ENCODE data around the gene HGFAC.

HGFAC gene

DNA sequence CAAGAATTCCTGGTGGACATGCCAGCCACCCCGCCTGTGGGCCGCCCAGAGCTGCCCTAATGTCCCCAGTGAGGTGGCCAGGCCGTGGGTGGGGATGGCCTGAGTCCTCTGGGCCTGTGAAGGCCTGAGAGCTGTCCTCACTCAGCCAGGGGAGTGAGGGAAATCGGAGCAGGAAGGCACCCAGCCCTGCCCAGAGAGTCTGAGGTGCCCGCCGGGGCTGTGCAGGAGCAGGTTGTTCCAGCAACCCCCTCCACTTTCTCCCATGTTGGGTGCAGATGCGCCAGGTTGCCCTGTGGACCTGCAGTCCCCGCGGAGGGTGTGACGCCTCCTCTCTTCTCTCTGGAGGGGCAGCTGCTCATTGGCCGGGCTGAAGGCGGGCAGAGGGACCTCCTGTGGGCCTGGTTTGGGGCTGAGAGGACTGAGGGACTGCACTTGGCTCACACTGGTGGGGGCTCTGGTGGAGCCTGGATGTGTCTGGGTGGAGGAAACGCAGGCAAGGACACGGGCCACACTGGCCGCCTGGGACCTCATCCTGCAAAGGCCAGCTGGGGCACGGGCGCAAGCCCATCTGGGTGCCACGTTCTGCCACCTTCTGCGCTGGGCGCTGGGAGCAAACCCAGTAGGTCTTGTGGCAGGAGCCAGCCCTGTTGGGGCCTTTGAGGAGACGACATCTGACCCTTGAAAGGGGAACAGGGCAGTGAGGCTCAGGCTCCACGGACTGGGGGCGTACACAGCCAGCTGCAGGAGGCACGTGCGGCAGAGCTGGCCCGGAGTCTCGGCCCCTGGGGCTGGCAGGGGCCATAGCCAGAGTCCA, 35.4 kb downstream of the HGFAC start:
- DNase-seq: no peak

DNA sequence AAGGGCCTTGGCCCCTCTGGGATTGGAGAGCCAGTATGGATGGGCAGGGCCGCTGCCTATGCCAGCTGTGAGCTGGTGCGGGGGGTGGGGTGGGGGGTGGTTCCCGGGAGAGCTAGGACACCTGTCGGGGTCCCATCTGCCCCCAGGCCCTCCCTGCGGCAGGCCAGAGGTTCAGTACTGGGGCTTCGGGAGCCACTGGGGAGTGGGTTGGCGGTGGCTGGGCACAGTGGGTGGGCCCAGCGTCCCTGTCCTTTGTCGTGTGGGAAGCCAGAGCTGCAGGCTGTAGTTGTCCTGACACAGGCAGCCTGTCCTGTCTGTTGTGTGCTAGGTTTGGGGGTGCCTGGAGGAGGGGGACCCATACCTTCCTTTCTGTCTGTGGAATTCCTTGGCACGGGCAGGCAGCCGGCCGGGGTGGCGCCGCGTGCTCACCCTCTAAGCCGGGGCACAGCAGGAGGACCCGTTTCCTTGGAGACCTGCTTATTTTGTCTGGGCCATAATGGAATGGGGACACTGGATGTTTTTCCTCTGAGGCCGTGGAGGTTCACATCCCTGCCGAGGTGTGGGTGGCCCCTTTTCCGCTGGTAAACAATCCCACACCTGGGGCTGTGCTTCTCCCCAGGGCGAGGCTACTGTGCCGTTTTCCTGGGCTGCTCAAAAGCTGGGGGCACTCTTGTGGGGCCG, 36.1 kb downstream of the HGFAC start:
- DNase-seq: no peak

DNA sequence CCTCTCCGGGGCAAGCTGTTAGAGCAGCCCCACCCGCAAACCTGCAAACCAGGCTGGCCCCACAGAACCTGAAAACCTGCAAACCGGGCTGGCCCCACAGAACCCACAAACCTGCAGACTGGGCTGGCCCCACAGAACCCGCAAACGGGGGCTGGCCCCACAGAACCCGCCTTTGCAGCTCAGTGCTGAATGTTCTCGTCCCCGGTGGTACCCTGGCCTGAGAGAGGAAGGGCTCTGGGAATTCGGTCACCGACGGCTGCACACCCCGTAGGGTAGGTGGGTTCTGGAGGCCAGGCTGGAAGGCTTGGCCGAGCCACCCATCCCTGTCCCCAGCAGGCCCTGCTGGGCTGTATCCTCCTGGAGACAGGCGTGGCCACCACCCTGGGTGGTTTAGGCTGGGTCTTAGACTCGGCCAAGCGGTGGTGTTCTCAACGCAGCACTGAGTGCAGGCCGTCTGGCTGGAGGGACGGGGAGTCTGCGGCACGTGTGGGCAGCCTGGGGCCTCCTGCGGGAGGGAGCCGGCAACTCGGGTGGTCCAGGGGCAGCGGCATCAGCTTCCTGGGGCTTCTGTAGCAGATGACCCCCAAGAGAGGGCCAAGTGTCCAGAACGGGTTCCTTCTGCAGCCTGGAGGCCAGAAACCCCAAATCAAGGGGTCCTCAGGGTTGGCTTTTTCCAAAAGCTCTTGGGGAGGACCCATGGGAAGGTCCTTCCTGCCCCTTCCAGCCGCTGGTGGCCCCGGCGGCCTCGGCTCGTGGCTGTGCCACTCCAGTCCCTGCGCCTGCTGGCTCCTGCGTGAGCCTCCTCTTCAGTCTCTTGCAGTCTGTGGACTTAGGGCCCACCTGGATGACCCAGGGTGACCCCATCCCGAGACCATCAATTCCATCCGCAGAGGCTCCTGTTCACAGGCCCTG, 36.9 kb downstream of the HGFAC start:
- no peak for DNase-seq

DNA sequence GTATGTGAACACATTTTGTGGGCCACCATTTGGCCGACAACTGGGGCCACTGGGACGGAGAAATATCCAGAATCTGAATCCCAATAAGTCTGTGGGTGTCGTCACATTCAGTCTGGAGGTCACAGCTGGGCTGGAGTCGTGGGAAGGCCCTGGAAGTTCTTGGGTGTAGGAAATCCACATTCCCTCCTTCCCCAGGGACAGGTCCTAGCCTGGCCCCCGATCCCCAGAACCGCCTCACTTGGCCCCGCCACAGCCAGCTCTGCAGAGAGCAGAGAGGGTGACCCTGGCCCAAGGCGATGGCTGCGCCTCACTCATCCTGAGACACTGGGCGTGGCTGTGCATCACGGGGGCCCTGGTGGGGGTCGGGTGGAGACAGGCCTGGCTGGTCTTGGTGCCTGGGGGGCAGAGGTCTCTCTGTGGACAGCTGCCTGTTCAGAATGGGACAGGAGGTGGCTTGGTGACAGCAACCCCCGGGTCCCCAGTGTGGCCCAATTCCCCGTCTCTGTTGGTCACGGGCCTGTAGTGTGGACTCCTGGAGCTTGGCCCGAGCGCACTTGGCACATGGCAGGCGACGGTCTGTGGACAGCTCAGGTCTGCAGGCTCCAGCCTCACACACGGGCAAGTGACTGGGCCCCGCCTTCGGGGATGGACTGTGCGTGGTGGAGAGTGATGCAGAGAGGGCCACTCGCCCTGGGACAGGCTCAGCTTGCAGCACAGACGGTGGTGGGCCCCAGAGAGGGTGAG, 37.8 kb downstream of the HGFAC start:
- no peak for DNase-seq

DNA sequence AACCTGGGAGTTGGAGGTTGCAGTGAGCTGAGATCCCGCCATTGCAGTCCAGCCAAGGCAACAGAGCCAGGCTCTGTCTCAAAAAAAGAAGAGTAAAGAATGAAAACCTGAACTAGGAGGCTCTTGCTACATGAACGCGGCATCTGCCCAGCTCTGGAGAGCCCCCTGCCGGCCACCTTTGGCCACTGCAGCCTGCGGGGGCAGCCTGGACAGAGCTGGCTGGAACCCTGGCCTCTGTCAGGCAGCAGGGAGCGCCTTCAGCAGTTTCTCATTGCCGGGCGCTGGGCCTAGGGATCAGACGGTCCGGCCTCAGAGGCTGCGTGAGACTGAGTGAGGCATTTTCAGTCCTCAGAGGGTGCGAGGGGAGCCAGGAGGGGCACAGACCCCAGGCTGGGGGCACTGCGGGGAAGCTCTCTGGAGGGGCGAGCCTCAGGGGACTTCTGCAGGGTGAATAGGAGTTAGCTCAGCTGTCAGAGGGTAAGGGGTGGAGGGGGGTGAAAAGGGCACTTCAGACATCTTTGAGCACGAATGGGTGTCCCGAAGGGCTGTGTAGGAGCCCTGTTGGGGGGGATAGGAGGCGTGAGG, 38.9 kb downstream of the HGFAC start:
- DNase-seq: peak; percentile 50

DNA sequence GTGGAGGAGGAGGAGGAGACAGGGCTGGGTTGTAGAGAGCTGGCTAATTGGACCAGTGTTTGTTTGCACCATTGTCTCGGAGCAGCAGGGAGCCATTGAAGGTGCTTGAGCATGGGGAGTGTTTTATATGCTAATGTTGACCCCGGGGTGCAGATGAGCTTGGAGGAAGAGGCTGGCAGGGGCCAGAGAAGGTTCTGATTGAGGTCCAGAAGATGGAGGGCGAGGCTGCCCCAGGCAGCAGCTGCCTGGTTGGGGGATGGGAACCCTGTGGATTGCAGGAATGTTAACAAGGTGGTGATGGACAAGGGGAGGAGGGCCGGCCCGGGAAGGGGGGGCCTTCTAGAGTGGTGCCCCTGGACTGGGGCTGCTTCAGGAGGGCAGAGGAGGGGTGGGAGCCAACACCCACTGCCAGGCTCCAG, 39.4 kb downstream of the HGFAC start:
- DNase-seq: no peak

DNA sequence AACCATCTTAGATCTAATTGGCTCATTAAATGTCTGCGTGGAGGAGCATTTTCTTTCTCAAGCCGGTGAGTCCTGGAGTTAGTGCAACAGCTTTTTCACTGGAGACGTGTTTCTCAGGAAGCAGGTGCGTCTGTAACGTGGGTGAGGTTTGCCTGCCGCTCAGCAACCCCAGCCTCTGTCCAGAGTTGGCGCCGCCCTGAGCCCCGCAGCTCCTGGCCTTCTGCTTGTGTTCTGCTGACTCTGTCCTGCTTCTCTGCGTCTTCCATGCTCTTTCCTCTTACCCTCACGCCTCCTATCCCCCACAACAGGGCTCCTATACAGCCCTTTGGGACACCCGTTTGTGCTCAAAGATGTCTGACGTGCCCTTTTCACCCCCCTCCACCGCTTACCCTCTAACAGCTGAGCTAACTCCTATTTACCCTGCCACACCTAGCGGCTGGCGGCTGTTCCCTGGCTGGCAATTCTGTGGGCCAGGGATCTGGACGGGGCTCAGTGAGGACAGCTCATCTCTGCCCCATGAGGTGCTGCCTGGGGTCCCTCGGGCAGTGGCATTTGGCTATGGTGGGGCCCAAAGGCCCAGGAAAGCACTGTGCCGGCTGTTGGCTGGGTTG, 40.1 kb downstream of the HGFAC start:
- DNase-seq: no peak

DNA sequence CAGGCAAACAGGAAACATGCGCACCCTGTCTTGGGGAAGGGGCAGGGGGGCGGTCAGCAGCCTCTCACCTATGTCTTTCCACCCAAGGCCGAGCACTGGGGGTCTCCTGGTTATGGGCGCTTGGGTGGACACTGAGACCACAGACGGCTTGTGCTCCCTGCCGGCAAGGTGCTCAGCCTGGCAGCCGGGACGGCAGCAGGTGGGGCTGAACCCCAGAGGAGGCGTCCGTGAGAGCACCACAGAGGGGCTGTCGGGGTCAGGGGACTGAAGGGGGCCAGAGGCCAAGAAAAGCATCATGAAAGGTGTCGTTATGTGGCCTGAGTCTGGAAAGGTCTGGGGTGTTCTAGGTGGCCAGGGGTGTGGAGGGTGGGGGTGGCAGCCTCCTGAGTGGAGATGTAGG, 40.9 kb downstream of the HGFAC start:
- no peak for DNase-seq

DNA sequence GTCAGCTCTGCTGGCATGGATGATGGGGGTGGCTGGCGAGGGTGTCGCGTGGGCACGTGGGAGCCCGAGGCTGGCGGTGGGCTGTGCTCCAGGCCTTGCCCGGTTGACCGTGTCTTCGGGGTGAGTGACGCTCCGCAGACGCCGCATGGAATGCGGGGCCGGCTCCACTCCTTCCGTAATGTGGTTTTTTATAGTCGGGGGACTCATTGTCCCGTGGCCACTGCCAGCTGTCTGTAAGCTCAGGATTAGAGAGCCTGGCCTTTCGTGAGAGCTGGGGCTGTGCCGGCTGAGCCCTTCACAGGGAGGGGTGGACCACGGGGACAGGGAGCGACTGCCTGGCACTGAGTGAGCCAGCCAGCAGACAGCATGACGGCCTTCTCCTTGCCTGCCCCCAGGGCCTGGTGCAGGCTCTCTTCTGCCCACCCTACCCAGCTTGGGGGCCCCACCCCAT, 41.7 kb downstream of the HGFAC start:
- DNase-seq: no peak

DNA sequence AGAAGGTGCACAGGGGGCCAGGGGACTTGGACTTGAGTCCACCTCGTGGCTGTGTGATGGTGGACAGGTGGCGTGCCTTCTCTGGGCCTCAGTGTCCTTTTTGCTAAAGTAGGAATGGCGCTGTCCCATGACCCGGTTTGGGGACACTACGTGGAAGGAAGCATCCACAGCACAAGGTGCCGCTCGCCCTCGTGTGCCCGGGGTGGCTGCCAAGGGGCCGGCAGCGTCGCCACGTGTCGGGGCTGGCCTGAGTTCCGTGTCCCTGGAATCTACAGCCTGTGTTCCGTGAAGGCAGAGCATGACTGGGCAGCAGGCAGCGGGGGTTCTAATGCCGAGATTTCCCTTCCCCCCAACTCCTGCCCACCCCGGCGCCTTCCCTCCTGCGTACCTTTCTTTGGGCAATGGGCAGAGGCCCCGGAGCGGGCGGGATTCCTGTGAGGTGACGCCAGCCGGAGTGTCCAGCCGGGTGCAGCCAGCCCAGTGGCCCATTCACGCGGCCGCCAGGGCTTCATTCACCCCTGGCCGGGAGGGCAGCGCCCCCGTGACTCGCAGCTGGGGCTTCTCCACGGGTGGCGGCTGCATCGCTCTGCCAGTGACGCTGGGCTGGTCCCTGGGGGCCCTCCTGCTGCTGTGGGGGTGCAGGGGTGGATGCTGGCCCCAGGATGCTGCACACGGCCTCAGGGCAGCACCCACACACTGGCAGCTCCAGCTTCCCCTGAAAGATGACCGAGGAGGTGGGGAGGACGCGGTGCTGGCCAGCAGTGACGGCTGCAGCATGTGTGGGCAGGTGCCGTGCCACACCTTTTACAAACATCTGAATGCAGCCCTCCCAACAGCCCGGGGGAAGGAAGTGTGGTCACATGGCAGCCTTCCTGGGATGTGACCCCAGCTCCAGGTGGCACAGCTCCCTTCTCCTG, 42.5 kb downstream of the HGFAC start:
- no peak for DNase-seq

DNA sequence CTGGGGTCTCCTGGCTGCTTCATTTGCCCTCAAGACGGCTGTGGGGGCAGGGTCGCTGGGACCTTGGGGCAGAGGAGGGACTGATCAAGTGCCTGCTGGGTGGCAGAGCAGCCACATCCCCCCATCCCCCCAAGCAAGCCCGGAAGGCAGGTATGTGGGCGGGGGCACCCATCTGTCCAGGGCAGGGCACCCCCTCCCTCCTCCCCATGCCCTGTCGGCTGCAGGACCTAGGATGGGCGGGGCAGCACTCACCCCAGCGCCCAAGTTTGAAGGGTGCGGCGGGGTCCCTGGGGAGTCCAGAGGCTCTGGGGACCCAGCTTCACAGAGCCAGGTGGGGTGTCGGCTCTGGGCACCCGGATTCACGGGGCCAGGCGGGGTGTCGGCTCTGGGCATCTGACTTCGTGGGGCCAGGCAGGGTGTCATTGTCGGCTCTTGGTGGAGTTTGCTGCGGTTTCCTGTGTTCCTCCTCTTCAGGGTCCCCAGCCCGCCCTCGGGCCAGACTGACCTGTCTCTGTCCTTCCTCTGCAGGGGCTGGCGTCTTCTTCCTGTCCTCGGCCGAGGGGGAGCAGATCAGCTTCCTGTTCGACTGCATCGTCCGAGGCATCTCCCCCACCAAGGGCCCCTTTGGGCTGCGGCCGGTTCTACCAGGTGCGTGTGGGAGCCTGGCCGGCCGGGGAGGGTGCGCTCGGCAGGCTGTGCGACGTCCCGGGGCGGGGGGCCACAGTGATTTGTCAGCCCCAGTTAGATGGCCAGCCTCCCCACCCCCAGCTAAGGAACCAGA, 43.4 kb downstream of the HGFAC start:
- no peak for DNase-seq

DNA sequence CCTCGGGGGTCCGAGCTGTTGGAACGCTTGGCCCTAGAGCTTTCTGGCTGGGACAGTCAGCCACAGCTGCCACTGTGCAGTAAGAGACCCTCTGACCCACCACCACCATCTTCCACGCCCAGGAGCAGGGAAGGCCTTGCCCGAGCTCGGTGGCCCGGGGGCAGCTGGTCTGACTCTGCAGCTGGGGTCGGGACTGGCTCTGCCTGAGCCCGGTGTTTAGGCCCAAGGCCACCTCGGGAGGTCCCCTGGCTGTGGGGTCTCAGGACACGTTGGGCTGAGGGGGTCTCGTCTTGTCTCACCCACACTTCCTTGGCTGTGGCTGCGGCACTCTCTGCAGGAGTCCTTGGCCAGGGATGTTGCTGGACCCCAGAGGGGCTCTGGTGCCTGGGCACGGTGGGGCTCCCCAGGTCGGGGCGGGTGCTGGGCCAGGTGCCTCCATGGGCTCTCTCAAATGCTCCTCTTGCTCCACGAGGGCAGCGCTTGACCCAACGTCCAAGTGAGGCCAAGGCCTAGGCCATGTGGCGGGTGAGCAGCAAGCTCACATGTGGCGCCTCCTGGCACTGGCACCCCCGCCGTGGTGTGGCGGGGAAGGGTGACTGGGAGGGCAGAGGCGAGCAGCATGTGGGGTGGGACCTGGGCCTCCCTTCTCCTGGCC, 44.2 kb downstream of the HGFAC start:
- DNase-seq: no peak

DNA sequence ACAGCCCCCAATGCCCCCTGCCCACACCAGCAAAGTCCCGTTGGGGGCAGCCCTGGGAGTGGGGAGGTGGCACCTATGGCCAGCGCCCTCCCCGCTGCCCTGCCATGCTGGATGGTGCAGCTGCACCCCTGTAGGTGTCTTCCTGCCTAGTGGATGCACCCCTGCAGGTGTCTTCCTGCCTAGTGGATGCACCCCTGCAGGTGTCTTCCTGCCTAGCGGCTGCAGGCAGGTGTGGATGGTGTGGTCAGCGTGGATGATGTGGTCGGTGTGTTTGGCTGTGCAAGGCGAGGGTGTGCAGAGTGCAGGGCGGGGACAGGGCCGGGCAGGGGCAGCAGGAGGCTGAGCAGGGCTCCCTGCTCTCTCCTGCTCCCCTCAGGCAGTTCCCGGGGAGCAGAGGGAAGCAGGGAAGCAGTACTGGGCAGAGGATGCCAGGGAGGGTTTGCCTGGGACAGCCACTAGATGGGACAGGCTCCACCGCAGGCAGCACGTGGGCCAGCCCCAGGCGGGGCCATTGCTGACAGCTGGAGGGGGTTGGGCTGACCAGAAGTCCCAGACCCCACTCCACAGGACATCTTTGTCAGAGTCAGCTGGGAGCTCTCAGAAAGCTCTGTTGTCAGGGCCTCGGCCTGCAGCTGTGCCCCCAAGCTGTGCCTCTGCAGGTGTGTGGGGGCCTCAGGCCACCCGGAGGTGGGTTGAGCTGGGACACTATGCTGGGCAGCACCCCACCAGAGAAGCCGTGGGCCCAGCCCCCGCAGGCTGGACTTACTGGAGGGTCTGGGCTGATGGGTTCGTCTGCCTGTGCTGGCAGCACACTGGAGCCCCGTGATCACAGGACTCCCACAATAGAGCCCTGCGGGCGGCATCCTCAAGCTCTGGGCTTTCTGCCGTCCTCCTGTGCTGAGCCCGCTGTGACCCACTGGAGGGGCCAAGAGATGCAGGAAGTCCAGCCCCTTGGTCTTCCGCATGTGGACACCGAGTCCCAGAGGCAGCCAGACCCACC, 45.1 kb downstream of the HGFAC start:
- DNase-seq: no peak

DNA sequence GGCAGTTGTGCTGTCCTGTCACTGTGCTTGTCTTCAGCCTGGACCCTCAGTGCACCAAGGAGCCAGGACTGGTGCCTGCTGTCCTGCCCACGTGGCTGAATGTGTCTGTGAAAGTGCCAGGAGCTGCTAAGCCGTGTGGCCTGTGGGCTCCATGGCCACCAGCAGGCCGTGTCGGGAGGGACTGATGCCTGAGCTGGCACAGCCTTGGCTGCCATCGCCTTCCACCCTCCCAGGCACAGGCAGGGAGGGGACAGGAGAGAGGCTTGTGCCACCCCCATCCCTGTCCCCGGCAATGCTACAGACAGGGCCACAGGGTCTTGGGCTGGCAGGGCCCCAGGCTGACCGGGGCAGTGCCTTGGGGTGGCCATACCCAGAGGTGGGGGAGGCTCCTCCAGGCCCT, 46.1 kb downstream of the HGFAC start:
- no peak for DNase-seq

DNA sequence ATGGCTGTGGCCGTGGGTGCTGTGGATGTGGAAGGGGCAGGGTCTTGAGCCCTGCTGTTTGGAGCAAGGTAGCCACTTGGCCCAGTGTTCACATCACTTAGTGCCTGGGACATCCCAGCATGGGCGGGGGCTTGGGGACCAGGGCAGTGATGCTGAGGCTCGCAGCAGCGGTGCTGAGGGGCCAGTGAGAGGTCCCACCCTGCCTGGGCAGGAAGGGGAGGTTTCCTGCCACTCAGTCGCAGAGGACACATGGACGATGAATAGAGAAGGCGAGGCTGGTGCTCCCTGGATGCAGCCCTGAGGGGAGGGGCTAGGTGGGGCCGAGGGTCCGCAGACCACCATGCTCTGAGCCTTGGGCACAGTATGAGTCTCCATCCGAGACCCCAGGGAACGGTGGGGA, 47.1 kb downstream of the HGFAC start:
- DNase-seq: no peak

DNA sequence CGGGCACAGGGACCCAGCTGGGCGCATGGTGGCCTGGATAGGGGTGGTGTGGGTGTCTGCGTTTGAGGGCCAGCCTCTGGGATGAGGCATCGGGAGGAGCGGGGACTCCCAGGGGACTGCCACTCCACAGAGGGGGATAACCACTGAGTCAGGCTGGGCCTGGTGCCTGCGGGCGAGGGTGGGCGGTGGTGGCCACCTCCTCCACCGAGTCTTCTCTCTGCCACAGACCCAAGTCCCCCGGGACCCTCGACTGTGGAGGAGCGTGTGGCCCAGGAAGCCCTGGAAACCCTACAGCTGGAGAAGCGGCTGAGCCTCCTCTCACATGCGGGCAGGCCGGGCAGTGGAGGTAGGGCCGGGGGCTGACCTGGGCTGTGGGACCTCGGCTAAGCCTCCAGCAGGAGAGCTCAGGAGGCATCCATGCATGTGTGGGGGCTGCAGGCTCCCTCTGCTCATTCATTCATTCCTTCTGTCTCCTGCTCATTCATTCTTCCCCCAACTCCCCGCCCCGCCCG, 47.7 kb downstream of the HGFAC start:
- DNase-seq: peak; percentile 4

DNA sequence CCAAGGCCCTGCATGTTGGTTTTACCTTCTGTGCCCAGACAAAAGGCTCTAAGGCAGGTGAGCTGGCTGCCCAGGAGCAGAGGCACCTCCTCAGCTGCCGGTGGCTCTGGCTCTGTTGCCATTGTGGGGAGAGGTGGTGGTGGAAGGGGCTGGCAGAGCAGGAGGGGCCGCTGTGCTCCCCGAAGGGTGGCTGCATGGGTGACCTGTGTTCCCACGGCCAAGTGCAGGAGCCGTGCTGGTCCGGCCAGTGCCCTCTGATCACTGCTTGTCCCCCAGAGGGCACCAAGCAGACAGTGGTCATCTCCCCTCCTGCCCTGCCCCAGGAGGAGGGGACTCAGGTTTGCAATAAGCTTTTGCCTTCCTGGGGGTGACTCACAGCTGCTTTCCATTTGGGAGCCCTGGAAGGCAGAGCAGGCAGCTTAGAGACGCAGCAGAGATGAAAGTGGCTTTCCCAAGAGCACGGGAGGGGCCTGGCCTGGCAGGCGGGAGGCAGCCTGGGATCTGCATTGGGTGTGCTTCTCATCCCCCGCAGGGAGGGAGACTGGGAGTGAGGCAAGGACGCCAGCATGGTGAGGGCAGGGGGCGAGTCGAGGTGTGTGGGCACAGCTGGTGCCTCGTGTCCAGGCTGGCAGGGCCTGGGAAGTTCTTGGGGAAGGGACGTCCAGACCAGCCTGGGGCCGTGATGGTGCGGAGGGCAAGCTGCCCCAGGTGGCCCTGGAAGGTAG, 50.1 kb downstream of the HGFAC start:
- DNase-seq: no peak
